ENCODE data around the gene MINPP1. TPM values are rescaled to one million over a fixed set of nuclear protein-coding genes. Genes with fewer than 3 reads are reported as not detected.

MINPP1 gene
- total RNA-seq, 1 donor from 2014 or later, result 64.2 TPM

DNA sequence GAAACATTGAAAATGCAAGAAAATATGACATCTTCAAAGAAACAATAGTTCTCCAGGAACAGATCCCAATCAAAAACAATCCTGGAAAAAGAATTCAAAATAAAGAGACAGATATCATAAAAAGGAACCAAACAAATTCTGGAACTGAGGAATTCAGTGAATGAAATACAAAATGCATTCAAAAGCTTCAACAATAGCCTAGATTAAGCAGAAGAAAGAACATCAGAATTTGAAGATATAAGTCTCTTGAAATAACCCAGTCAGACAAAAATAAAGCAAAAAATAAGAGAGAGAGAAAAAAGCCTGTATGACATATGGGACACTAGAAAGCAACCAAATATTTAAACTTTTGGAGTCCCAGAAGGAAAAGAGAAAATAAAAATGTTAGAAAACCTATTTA, 60.3 kb downstream of the MINPP1 start:
- Histone ChIP-seq H3K79me2 (ENCODE audit: low read depth) (no peaks in the 10 kb centered on the region), H2AFZ (replicated peaks) (no peak overlapping the region), H3K9ac (no peak overlapping the region), H3K36me3 (no peaks in the 10 kb centered on the region), H3K4me1 (no peaks in the 10 kb centered on the region), H4K20me1 (ENCODE audit: low read depth) (no peaks in the 10 kb centered on the region), H3K27me3 (no peaks in the 10 kb centered on the region), H3K4me2 (no peak overlapping the region), H3F3A (ENCODE audit: low read depth) (no peaks in the 10 kb centered on the region), H3K9me3 (ENCODE audit: low read depth) (no peaks in the 10 kb centered on the region), H3K27ac (no peak overlapping the region), H3K4me3 (no peak overlapping the region)
- Mint-ChIP-seq H3K4me1 (no peaks in the 10 kb centered on the region), H3K4me3 (no peak overlapping the region), H3K27ac (no peak overlapping the region), H3K27me3 (ENCODE audit: insufficient read depth, low read depth) (no peaks in the 10 kb centered on the region), H3K9me3 (peaks cover 16% of the 10 kb centered on the region), H3K36me3 (no peaks in the 10 kb centered on the region)
- no peak for DNase-seq (ENCODE audit: low spot score)
- TF ChIP-seq CTCF (IDR thresholded peaks at IDR 0.05), result no peak
- TF ChIP-seq EZH2phosphoT487 (IDR thresholded peaks at IDR 0.05), result no peak
- TF ChIP-seq EZH2 (IDR thresholded peaks at IDR 0.05), result no peak

GRCh38 chr10:87575851-87576250, 71.2 kb downstream of the MINPP1 start:
- no peaks in the 10 kb centered on the region for H3K9me3 ChIP-seq (ENCODE audit: low read depth)
- no peaks in the 10 kb centered on the region for H3K4me1 ChIP-seq
- no peak overlapping the region for H3K4me2 ChIP-seq
- DNase-seq (ENCODE audit: low spot score), result no peak
- no peaks in the 10 kb centered on the region for H3K4me1 Mint-ChIP-seq
- no peak overlapping the region for H3K4me3 ChIP-seq
- H4K20me1 ChIP-seq (ENCODE audit: low read depth), result no peaks in the 10 kb centered on the region
- no peak overlapping the region for H3K4me3 Mint-ChIP-seq
- H3K9me3 Mint-ChIP-seq, result peaks cover 11% of the 10 kb centered on the region
- H3K36me3 ChIP-seq, result no peaks in the 10 kb centered on the region
- no peak overlapping the region for H3K27ac ChIP-seq
- H3K27me3 Mint-ChIP-seq (ENCODE audit: insufficient read depth, low read depth), result no peaks in the 10 kb centered on the region
- H3K9ac ChIP-seq, result no peak overlapping the region
- no peak overlapping the region for H3K27ac Mint-ChIP-seq
- no peak overlapping the region for H2AFZ ChIP-seq (replicated peaks)
- no peaks in the 10 kb centered on the region for H3K79me2 ChIP-seq (ENCODE audit: low read depth)
- TF ChIP-seq EZH2 (IDR thresholded peaks at IDR 0.05) (no peak), CTCF (IDR thresholded peaks at IDR 0.05) (no peak), EZH2phosphoT487 (IDR thresholded peaks at IDR 0.05) (no peak)
- H3F3A ChIP-seq (ENCODE audit: low read depth), result no peaks in the 10 kb centered on the region
- no peaks in the 10 kb centered on the region for H3K27me3 ChIP-seq
- no peaks in the 10 kb centered on the region for H3K36me3 Mint-ChIP-seq

DNA sequence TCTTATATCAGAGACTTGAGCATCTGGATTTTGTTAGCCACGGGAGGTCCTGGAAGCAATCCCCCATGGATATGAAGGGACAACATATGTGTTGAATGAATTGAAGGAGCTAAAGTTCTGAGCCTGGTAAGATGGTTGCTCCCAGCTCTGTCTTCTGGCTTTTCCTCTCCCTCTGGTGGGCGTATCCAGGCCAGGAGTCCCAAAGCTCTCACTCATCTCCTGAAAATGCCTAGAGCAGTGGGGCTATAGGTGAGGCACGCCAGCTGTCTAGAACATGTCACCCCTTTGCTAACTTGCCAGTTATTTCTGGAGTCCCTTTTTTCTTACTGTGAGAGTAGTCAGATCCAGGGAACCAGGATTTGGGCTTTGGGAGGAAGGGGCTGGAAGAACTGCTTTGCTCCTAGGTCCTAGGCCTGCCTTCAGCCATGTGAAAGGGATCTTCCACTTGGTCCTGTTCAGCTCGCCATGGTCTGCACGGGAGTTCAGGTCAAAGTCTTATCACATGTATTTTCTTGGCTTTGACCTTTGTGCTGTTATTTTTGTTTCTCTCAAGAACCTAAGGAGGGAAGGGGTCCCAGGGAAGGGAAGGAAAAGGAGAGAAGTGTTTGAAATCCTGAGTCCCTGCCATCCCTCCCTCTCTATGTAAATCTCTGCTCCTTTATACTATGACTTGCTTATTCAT, 73.6 kb downstream of the MINPP1 start:
- Mint-ChIP-seq H3K4me1 (no peaks in the 10 kb centered on the region), H3K4me3 (no peak overlapping the region), H3K36me3 (no peaks in the 10 kb centered on the region), H3K27ac (no peak overlapping the region), H3K9me3 (no peaks in the 10 kb centered on the region), H3K27me3 (ENCODE audit: insufficient read depth, low read depth) (no peaks in the 10 kb centered on the region)
- Histone ChIP-seq H3K27me3 (no peaks in the 10 kb centered on the region), H3K4me2 (no peak overlapping the region), H3K79me2 (ENCODE audit: low read depth) (no peaks in the 10 kb centered on the region), H2AFZ (replicated peaks) (no peak overlapping the region), H3K27ac (no peak overlapping the region), H3K9ac (no peak overlapping the region), H4K20me1 (ENCODE audit: low read depth) (no peaks in the 10 kb centered on the region), H3F3A (ENCODE audit: low read depth) (no peaks in the 10 kb centered on the region), H3K4me3 (no peak overlapping the region), H3K36me3 (no peaks in the 10 kb centered on the region), H3K9me3 (ENCODE audit: low read depth) (no peaks in the 10 kb centered on the region), H3K4me1 (no peaks in the 10 kb centered on the region)
- TF ChIP-seq CTCF (IDR thresholded peaks at IDR 0.05) (no peak), EZH2 (IDR thresholded peaks at IDR 0.05) (no peak), EZH2phosphoT487 (IDR thresholded peaks at IDR 0.05) (no peak)
- no peak for DNase-seq (ENCODE audit: low spot score)

Data from neural progenitor cell (in vitro differentiated cells).